ENCODE measurements around the gene ELP5. TPM values are rescaled to one million over a fixed set of nuclear protein-coding genes. Genes with fewer than 3 reads are reported as not detected.

ELP5 gene
- total RNA-seq, 2 donors from 2014 or later = 10.2 to 16.3 TPM

DNA sequence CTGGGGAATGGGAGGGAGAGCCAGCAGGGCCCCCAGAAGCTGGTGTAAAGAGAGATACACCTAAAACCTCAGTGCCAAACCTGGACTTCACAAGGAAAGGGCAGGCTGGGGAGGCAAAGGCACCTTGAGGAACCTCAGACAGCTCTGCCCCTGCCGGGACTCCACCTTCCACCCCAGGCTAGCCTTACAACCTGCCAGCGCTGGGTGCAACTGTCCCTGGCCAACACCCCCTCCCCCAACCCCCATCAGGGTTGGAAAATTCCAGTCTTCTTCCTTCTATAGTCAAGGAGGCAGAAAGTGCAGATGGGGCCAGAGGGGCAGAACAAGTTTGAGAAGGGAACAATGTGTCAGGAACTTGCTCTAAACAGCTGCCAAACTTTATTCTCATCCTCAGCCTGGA is 40.2 kb downstream of the ELP5 start:
- no peak overlapping the region for H3K4me3 ChIP-seq
- intact Hi-C loops (cut with DNase I) = no loop called here
- ATAC-seq (no peak), DNase-seq (no peak)
- no peak overlapping the region for H3K27ac ChIP-seq
- H3K4me1 ChIP-seq = peaks cover 32% of the 10 kb centered on the region
- WGBS, 2 donors = 65 to 85% methylated on average over 2 of the region's 2 CpGs
- no peaks in the 10 kb centered on the region for H3K9me3 ChIP-seq
- TF ChIP-seq CTCF (IDR thresholded peaks at IDR 0.05) (no peak), POLR2A (IDR thresholded peaks at IDR 0.05) (no peak)
- H3K27me3 ChIP-seq = no peaks in the 10 kb centered on the region
- H3K36me3 ChIP-seq (replicated peaks in 1 of 2; ENCODE audit: insufficient read depth in 1 of 2, low read depth in 2 of 2) = no peaks in the 10 kb centered on the region

GRCh38 chr17:7292729-7293128 is 40.7 kb downstream of the ELP5 start:
- no peaks in the 10 kb centered on the region for H3K36me3 ChIP-seq (replicated peaks in 1 of 2; ENCODE audit: insufficient read depth in 1 of 2, low read depth in 2 of 2)
- intact Hi-C loops (cut with DNase I) = no loop called here
- no peaks in the 10 kb centered on the region for H3K27me3 ChIP-seq
- TF ChIP-seq CTCF (IDR thresholded peaks at IDR 0.05) (no peak), POLR2A (IDR thresholded peaks at IDR 0.05) (no peak)
- H3K27ac ChIP-seq = no peak overlapping the region
- 51 to 56% methylated on average over 2 to 6 of the region's 6 CpGs for WGBS, 2 donors
- no peak overlapping the region for H3K4me3 ChIP-seq
- peaks cover 32% of the 10 kb centered on the region for H3K4me1 ChIP-seq
- ATAC-seq (no peak), DNase-seq (no peak)
- H3K9me3 ChIP-seq = no peaks in the 10 kb centered on the region

DNA sequence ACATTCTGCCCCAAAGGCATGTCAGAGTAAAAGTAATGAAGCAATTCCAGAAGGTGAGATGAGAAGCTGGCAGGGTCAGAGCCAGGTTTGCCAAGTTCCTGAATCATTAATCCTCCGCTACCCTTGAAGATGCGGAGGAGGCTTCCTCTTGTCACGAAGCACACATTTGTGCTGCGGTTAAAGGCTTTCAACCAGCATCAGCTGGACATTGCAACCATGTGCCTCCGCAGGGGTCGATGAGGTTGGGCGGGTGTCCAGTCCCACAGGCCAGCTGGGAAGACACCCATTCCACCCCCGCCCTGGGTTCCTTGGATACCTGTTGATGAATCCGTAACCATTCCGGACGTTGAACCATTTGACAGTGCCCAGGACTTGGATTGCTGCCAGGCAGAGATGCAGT is 41.1 kb downstream of the ELP5 start:
- no peak overlapping the region for H3K4me3 ChIP-seq
- intact Hi-C loops (cut with DNase I) = no loop called here
- H3K36me3 ChIP-seq (replicated peaks in 1 of 2; ENCODE audit: insufficient read depth in 1 of 2, low read depth in 2 of 2) = no peaks in the 10 kb centered on the region
- ATAC-seq (no peak), DNase-seq (peak in 1 of 4 donors; percentile 29)
- H3K4me1 ChIP-seq = peaks cover 32% of the 10 kb centered on the region
- H3K27me3 ChIP-seq = no peaks in the 10 kb centered on the region
- H3K27ac ChIP-seq = no peak overlapping the region
- H3K9me3 ChIP-seq = no peaks in the 10 kb centered on the region
- TF ChIP-seq POLR2A (IDR thresholded peaks at IDR 0.05) (no peak), CTCF (IDR thresholded peaks at IDR 0.05) (no peak)
- 44 to 82% methylated on average over 3 to 11 of the region's 11 CpGs for WGBS, 2 donors

DNA sequence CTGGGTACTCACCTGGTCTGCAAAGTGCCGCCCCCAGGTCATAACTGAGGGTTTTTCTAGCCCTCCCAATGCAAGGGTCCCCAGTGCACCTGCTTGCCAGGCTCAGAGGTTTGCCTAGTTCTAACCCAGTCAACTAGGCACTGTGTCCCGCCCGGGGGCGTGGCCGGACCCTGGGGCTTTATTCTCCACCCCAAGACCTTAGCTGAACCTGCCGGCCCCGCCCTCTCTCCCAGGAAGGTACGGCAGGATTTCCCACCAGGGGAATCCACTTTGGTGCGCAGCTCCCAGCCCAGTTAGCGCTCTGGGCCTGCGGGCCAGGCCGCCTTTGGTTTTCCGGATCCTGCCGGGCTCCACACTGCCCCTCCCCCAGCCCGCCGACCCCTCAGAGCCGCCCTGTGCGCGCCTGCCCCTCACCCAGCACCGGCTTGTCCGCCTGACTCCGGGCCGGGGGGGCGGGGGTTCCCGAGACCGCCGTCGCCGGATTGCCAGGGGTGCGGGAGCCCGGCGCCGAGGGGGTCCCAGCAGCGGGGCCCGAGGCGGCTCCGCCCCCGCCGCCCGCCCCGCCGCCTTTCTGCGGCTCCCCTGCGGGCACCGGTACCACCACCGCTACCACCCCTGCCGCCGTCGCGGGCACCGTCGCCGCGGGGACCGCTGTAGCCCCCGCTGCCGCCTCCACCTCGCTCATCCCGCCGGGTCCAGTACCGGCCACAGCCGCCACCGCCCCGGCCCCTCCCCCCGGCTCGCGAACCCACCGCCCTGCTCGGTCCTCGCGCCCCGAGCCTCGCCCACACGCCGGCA is 42.0 kb downstream of the ELP5 start:
- no peaks in the 10 kb centered on the region for H3K27me3 ChIP-seq
- WGBS, 2 donors = 12 to 20% methylated on average over 1 to 32 of the region's 75 CpGs
- ATAC-seq = no peak
- peak; percentile 46 to 74 (median 49) for DNase-seq
- TF ChIP-seq POLR2A (IDR thresholded peaks at IDR 0.05) (peak in 1 of 3 donors; percentile 6), CTCF (IDR thresholded peaks at IDR 0.05) (no peak)
- H3K27ac ChIP-seq = no peak overlapping the region
- no peak overlapping the region for H3K4me3 ChIP-seq
- intact Hi-C loops (cut with DNase I) = no loop called here
- peaks cover 32% of the 10 kb centered on the region for H3K4me1 ChIP-seq
- no peaks in the 10 kb centered on the region for H3K9me3 ChIP-seq
- H3K36me3 ChIP-seq (replicated peaks in 1 of 2; ENCODE audit: insufficient read depth in 1 of 2, low read depth in 2 of 2) = no peaks in the 10 kb centered on the region

Data from body of pancreas (tissue), 4 donors.